Ectodermal cell (in vitro differentiated cells): Measurements from ENCODE around the gene LRFN2.

Experiments
- H3K27ac ChIP-seq: 2 replicates; pipeline ENCODE4 v1.7.0; 2013; ENCODE audit warnings: mild to moderate bottlenecking, low read depth, low read length; ENCODE audit not compliant: insufficient read depth, poor library complexity, severe bottlenecking
- H3K27me3 ChIP-seq: 2 replicates; pipeline ENCODE4 v1.7.0; 2013; ENCODE audit warnings: mild to moderate bottlenecking, low read length; ENCODE audit not compliant: insufficient read depth, control insufficient read depth, poor library complexity, severe bottlenecking
- H3K36me3 ChIP-seq: one replicate; pipeline ENCODE4 v1.7.0; 2013; ENCODE audit warnings: low read length; ENCODE audit not compliant: control insufficient read depth, insufficient read depth
- H3K4me1 ChIP-seq: one replicate; pipeline ENCODE4 v1.7.0; 2013; ENCODE audit warnings: low read length; ENCODE audit not compliant: control insufficient read depth, insufficient read depth
- H3K4me3 ChIP-seq: 2 replicates; pipeline ENCODE4 v1.7.0; 2013; ENCODE audit warnings: low read depth, low read length, control low read depth; ENCODE audit not compliant: insufficient read depth
- H3K9me3 ChIP-seq: 2 replicates; pipeline ENCODE4 v1.7.0; 2013; ENCODE audit warnings: mild to moderate bottlenecking, low read length, moderate library complexity; ENCODE audit not compliant: control insufficient read depth
- WGBS, 2 experiments: methylation state at CpG; one replicate each; pipeline ENCODE4 v1.1.7; 2013; ENCODE audit warnings: missing lambda C conversion rate in 2 of 2; 5-methylcytosine and 5-hydroxymethylcytosine counted together

Gene LRFN2

DNA sequence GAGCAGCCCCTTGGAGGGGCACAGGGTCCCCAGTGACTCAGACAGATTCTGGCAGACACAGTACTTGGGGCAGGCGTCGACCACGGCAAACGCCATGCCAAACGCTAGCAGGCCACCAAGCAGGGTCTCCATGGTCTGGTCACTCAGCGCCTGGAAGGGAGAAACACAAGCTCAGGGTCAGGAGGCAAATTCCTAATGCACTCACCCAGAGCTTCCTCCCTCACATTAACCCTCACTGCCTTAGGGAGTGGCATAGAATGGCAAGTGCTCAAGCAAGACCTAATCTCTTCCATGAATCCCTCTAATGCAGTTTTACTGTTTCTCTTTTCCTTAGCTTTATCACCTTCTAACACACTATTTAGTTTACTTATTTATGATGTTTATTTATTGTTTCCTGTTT, 154.2 kb downstream of the LRFN2 start:
- Histone ChIP-seq H3K9me3 (no peaks in the 10 kb centered on the region), H3K27ac (no peak overlapping the region), H3K27me3 (no peaks in the 10 kb centered on the region), H3K4me3 (no peak overlapping the region), H3K36me3 (no peaks in the 10 kb centered on the region), H3K4me1 (no peaks in the 10 kb centered on the region)
- 85 to 89% methylated on average over 6 of the region's 6 CpGs for WGBS, 2 experiments

- Histone ChIP-seq H3K27me3 (no peaks in the 10 kb centered on the region), H3K4me3 (no peak overlapping the region), H3K9me3 (no peaks in the 10 kb centered on the region), H3K4me1 (no peaks in the 10 kb centered on the region), H3K36me3 (no peaks in the 10 kb centered on the region), H3K27ac (no peak overlapping the region)
- 94 to 95% methylated on average over 12 of the region's 12 CpGs for WGBS, 2 experiments
These were observed 155.5 kb downstream of the LRFN2 start for GRCh38 chr6:40431706-40432105.

DNA sequence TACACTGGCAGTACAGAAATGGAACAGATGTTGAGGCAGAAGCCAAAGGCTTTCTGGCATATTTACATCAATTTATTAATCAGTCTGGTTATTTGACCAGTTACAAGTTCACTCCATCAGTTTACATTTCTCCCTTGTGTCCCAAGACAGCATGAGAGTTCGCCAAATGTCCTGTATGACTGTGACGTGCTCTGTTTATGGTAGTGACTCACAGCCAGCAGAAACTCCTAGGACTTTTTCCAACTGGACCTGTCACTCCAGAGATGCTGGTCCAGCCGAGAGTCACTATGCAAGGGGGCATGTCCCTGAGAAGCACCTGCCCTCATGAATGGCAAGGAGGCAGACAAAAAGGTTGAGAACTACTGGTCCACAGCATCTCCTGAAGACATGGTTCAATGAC, 160.0 kb downstream of the LRFN2 start:
- Histone ChIP-seq H3K27ac (no peak overlapping the region), H3K9me3 (no peaks in the 10 kb centered on the region), H3K27me3 (no peaks in the 10 kb centered on the region), H3K36me3 (no peaks in the 10 kb centered on the region), H3K4me3 (no peak overlapping the region), H3K4me1 (no peaks in the 10 kb centered on the region)
- 94 to 98% methylated on average over 3 of the region's 3 CpGs for WGBS, 2 experiments

DNA sequence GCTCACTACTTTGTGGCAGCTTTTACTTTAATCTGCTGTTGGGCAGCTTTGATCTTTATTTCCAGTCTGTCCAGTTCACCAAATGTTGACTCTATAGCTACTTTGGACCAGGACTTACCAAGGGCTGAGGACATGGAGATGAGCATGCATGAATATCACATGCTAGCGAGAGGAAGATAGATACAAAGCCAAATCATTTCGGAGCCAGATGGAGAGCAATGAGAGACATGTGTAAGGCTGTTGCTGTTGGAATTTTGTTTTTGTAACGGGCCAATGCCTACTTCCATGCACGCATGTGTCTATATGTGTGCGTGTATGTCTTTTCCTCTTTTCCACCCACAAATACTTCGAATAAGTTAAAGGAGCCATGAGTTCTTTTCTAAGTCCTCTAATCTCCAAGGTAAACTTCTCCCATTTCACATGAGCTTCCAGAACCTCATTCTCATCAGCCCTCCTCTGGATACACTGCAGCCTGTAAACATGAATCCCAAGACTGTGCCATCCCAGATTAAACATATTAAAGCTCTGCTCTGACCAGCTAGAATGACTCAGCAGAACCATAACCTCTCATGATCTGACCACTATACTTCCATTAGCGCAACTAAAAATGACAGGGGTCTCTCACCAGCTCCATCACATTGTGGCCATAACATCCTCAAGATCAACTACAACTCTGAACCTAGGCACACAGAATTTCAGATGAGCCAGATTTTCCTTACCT, 160.7 kb downstream of the LRFN2 start:
- no peaks in the 10 kb centered on the region for H3K4me1 ChIP-seq
- no peaks in the 10 kb centered on the region for H3K27me3 ChIP-seq
- no peaks in the 10 kb centered on the region for H3K36me3 ChIP-seq
- H3K27ac ChIP-seq, result no peak overlapping the region
- no peak overlapping the region for H3K4me3 ChIP-seq
- H3K9me3 ChIP-seq, result no peaks in the 10 kb centered on the region
- 94 to 97% methylated on average over 7 of the region's 7 CpGs for WGBS, 2 experiments

- H3K4me3 ChIP-seq, result no peak overlapping the region
- no peaks in the 10 kb centered on the region for H3K27me3 ChIP-seq
- H3K4me1 ChIP-seq, result no peaks in the 10 kb centered on the region
- H3K27ac ChIP-seq, result no peak overlapping the region
- WGBS, 2 experiments, result 90 to 92% methylated on average over 4 of the region's 4 CpGs
- no peaks in the 10 kb centered on the region for H3K36me3 ChIP-seq
- H3K9me3 ChIP-seq, result no peaks in the 10 kb centered on the region
These were observed 161.8 kb downstream of the LRFN2 start for GRCh38 chr6:40425192-40425919.

- no peaks in the 10 kb centered on the region for H3K36me3 ChIP-seq
- H3K4me3 ChIP-seq, result no peak overlapping the region
- no peaks in the 10 kb centered on the region for H3K9me3 ChIP-seq
- WGBS, 2 experiments, result 80 to 94% methylated on average over 1 of the region's 1 CpG
- H3K27me3 ChIP-seq, result no peaks in the 10 kb centered on the region
- peaks cover 7% of the 10 kb centered on the region for H3K4me1 ChIP-seq
- H3K27ac ChIP-seq, result no peak overlapping the region
These were observed 165.1 kb downstream of the LRFN2 start for GRCh38 chr6:40422046-40422445.

DNA sequence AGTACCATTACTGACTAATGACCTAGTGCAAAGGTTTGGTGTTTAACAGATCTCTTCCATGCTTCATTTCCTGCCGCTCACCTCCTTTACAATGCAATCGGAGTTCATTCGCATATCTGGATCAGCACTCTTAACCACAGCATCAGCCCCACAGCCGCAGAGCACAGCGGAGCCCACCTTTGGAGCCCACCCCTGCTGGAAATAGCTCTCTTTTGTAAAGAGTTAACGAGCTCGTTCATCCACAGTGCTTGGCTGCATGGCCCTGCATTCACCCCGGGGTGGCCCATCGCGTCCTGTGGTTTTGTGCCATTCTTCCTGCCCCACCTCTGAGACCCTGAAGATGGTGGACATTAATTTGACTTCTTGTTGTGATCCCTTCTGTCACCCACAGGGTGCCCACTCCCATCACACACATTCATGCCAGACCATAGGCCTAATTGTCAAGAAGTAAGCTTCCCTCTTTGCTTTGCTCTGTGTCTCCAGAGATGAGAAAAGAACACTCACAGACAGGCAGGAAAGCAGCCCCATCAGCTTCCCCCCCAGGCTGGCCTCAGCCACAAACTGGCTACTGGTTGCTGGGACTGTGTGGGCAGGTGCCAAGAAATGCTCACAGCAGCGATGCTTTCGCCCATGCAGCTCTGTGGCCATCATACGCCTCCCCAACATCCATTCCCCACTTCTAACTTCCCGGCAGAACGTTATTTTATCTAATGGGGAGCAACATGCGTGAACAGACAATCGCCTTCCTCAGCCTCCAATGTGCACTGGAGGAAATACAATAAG, 167.0 kb downstream of the LRFN2 start:
- WGBS, 2 experiments, result 73 to 75% methylated on average over 17 of the region's 17 CpGs

GRCh38 chr6:40419377-40419776, 167.8 kb downstream of the LRFN2 start:
- no peak overlapping the region for H3K27ac ChIP-seq
- 66 to 71% methylated on average over 1 of the region's 1 CpG for WGBS, 2 experiments
- peaks cover 7% of the 10 kb centered on the region for H3K4me1 ChIP-seq
- no peaks in the 10 kb centered on the region for H3K27me3 ChIP-seq
- no peak overlapping the region for H3K4me3 ChIP-seq
- H3K36me3 ChIP-seq, result no peaks in the 10 kb centered on the region
- H3K9me3 ChIP-seq, result no peaks in the 10 kb centered on the region

More for the DNA sequence above, 167.0 kb downstream of the LRFN2 start:
- H3K36me3 ChIP-seq, result no peaks in the 10 kb centered on the region
- H3K4me3 ChIP-seq, result no peak overlapping the region
- H3K27me3 ChIP-seq, result no peaks in the 10 kb centered on the region
- no peaks in the 10 kb centered on the region for H3K9me3 ChIP-seq
- H3K27ac ChIP-seq, result no peak overlapping the region
- peaks cover 7% of the 10 kb centered on the region for H3K4me1 ChIP-seq

DNA sequence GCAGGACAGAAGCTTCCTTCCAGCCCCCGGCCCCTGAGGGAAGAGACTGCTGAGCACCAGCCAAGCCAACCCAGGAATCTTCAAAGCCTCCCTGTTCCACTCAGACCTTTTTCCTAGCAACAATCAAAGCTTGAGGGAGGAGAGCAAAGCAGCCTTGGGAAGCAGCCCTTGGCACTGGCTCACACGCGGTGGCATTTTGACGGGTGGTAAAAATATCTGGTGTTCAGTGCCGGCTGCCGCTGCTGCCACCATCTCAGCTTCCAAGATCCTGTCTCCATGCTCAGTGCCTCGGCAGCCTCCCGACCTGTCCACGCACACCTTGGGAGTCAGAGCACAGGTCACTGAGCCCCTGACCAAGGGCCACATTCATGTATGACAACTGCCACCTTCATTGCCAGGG, 170.1 kb downstream of the LRFN2 start:
- 94% methylated on average over 9 of the region's 9 CpGs for WGBS, 2 experiments
- Histone ChIP-seq H3K27me3 (no peaks in the 10 kb centered on the region), H3K9me3 (no peaks in the 10 kb centered on the region), H3K4me3 (no peak overlapping the region), H3K27ac (no peak overlapping the region), H3K4me1 (peaks cover 7% of the 10 kb centered on the region), H3K36me3 (no peaks in the 10 kb centered on the region)

- 95 to 96% methylated on average over 6 of the region's 6 CpGs for WGBS, 2 experiments
- peaks cover 9% of the 10 kb centered on the region for H3K4me1 ChIP-seq
- H3K27me3 ChIP-seq, result no peaks in the 10 kb centered on the region
- no peaks in the 10 kb centered on the region for H3K9me3 ChIP-seq
- no peaks in the 10 kb centered on the region for H3K36me3 ChIP-seq
- no peak overlapping the region for H3K4me3 ChIP-seq
- no peak overlapping the region for H3K27ac ChIP-seq
These were observed 172.5 kb downstream of the LRFN2 start for GRCh38 chr6:40414617-40415016.
